Measurements from ENCODE around the gene ZNF410. TPM values are rescaled to one million over a fixed set of nuclear protein-coding genes. Genes with fewer than 3 reads are reported as not detected.

Gene ZNF410
- total RNA-seq, 1 donor from 2014 or later, result 70.1 TPM

DNA sequence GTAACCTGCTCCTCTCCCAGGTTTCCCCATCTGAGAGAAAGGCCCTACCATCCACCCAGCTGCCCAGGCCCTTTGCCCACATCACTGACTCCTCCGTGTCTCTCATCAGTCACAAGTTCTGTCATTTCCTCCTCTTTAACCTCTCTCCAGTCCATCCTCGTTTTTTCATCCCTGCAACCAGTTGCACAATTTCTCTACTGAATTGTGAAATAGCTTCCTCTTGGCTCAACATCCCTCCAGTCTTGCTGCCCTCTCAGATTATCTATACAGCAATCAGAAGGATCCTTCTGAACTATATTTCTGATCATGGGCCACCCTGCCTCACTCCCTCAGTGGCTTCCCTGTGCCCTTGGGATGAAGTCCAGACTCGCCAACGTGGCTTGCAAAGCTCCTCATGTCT lies 56.4 kb downstream of the ZNF410 start:
- intact Hi-C loops (cut with micrococcal nuclease), result no loop called here
- no peaks in the 10 kb centered on the region for H3K27me3 Mint-ChIP-seq (ENCODE audit: insufficient read depth)
- no peaks in the 10 kb centered on the region for H3K9me3 Mint-ChIP-seq
- H3K36me3 Mint-ChIP-seq (ENCODE audit: low read depth), result no peaks in the 10 kb centered on the region
- no peak overlapping the region for H3K27ac Mint-ChIP-seq
- no peak overlapping the region for H3K4me3 Mint-ChIP-seq
- H3K4me1 Mint-ChIP-seq (ENCODE audit: low read depth), result peaks cover 5% of the 10 kb centered on the region
- no peak for DNase-seq (ENCODE audit: low spot score)

DNA sequence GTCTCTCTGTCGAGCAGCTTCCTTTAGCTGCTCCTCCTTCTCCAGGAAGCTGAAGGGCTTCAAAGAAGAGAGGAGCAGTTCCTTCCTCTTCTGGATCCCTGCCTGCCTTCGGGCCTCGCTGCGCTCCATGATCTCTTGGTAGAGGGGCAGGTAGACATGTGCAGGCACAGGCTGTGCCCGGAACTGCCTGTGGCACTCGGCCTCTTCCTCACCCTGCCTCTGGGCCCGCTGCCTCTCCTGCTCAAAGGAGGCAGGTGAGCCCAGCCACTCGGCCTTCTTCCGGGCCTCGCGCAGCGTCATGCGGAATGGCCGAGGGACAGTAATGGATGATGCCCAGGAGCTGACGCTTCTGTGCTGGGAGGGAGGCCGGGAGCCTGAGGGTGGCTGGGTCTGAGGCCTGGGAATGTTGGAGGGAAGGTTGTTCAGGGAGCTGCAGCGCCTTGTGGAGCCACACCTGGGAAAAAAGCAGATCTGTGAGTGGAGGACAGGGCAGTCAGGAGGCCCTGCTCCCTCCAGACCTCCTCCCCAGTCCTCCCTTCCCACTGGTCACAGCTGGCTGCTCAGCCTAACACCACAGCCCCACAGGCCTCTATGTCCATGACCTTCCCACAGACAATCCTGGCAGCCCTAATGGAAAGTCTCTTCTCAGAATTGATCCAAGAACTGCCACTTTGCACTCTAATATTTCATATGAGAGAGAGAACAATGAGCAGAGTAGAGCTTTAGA lies 57.9 kb downstream of the ZNF410 start:
- no peaks in the 10 kb centered on the region for H3K9me3 Mint-ChIP-seq
- no peak for DNase-seq (ENCODE audit: low spot score)
- peaks cover 5% of the 10 kb centered on the region for H3K4me1 Mint-ChIP-seq (ENCODE audit: low read depth)
- H3K27me3 Mint-ChIP-seq (ENCODE audit: insufficient read depth), result no peaks in the 10 kb centered on the region
- no peak overlapping the region for H3K27ac Mint-ChIP-seq
- no peaks in the 10 kb centered on the region for H3K36me3 Mint-ChIP-seq (ENCODE audit: low read depth)
- intact Hi-C loops (cut with micrococcal nuclease), result no loop called here
- H3K4me3 Mint-ChIP-seq, result no peak overlapping the region

DNA sequence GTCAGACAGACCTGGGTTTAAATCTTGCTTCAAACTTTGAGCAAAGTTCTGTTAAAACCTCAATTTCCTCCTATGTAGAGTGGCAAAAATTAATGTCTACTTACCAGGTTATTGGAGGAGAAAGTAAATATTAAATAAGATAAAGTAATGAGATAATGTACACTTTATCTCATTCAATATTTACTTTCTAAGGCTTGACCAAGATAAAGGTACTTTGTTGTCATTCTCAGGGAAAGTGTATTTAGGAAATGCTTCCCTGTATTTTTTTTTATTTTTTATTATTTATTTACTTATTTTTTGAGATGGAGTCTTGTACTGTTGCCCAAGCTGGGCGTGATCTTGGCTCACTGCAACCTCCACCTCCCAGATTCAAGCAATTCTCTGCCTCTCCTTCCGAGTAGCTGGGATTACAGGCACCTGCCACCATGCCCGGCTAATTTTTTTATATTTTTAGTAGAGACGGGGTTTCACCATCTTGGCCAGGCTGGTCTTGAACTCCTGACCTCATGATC lies 58.6 kb downstream of the ZNF410 start:
- intact Hi-C loops (cut with micrococcal nuclease), result no loop called here
- Mint-ChIP-seq H3K9me3 (no peaks in the 10 kb centered on the region), H3K4me3 (no peak overlapping the region), H3K27me3 (ENCODE audit: insufficient read depth) (no peaks in the 10 kb centered on the region), H3K4me1 (ENCODE audit: low read depth) (peaks cover 11% of the 10 kb centered on the region), H3K36me3 (ENCODE audit: low read depth) (no peaks in the 10 kb centered on the region), H3K27ac (no peak overlapping the region)
- DNase-seq (ENCODE audit: low spot score), result no peak

- Mint-ChIP-seq H3K27ac (peak within 1 kb of the TSS; percentile 88), H3K36me3 (ENCODE audit: low read depth) (peaks cover 8% of the 10 kb centered on the region), H3K9me3 (no peaks in the 10 kb centered on the region)
Measured at GRCh38 chr14:73949752-73950734, 63.4 kb downstream of the ZNF410 start, which contains the start of the genes COQ6 and FAM161B. Gene COQ6, plus strand, starts transcription at chr14:73950302. Its CDS starts 31 bp downstream, at chr14:73950333. Gene FAM161B, minus strand, starts transcription at chr14:73950094. Its CDS starts 68 bp downstream, at chr14:73950026.

DNA sequence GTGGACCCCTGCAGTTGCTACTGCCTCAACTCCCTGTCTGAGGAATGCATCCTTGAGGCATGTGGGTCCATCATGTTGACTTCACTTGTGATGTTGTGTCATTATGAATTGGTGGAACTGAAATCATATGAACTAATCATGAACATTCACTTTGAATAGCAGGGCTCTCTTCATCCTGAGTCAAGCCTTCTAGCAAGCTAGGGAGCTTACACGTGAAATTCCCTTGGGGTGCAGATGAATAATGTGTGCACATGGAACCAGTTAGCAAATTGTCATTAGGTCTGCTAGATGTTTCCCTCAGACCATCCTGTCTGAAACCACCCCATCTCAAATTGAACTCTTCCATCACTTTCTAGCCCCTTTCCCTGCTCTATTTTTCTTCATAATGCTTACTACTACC lies 67.1 kb downstream of the ZNF410 start:
- Mint-ChIP-seq H3K4me1 (ENCODE audit: low read depth) (peaks cover 15% of the 10 kb centered on the region), H3K27me3 (ENCODE audit: insufficient read depth) (no peaks in the 10 kb centered on the region), H3K9me3 (no peaks in the 10 kb centered on the region), H3K27ac (no peak overlapping the region), H3K36me3 (ENCODE audit: low read depth) (peaks cover 16% of the 10 kb centered on the region), H3K4me3 (no peak overlapping the region)
- intact Hi-C loops (cut with micrococcal nuclease), result loop anchor here (10.0 kb wide), 1 partner anchor 209 kb away; no protein-coding TSS in a partner anchor
- DNase-seq (ENCODE audit: low spot score), result no peak

More at GRCh38 chr14:73949752-73950734, 63.4 kb downstream of the ZNF410 start, which contains the start of the genes COQ6 and FAM161B:
- H3K27me3 Mint-ChIP-seq (ENCODE audit: insufficient read depth), result no peaks in the 10 kb centered on the region
- DNase-seq (ENCODE audit: low spot score), result peak; percentile 93
- peak within 1 kb of the TSS; percentile 99 for H3K4me3 Mint-ChIP-seq
- H3K4me1 Mint-ChIP-seq (ENCODE audit: low read depth), result peaks cover 21% of the 10 kb centered on the region
- intact Hi-C loops (cut with micrococcal nuclease), result loop anchor here (1.0 to 10.0 kb wide), 7 partner anchors 64 to 814 kb away; partner anchors contain the start of genes ALDH6A1, BBOF1, ENTPD5 and LIN52

DNA sequence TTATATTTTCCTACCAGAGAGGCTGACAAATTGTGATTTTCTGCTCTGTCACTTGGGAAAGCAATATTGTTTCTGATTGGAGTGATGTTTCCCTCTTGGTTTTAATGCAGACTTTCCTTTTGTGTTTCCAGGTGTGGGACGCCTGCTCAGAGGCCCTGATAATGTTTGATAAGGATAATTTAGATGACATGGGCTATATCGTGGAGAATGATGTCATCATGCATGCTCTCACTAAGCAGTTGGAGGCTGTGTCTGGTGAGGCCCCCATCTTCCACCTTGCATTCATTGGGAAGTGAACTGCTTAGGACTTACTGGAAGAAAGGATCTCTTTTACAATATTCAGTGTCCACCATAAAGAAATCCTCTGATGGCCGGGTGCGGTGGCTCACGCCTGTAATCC lies 69.0 kb downstream of the ZNF410 start:
- no peak overlapping the region for H3K4me3 Mint-ChIP-seq
- no peak for DNase-seq (ENCODE audit: low spot score)
- H3K4me1 Mint-ChIP-seq (ENCODE audit: low read depth), result peaks cover 8% of the 10 kb centered on the region
- H3K27me3 Mint-ChIP-seq (ENCODE audit: insufficient read depth), result no peaks in the 10 kb centered on the region
- H3K9me3 Mint-ChIP-seq, result no peaks in the 10 kb centered on the region
- H3K36me3 Mint-ChIP-seq (ENCODE audit: low read depth), result peaks cover 20% of the 10 kb centered on the region
- intact Hi-C loops (cut with micrococcal nuclease), result loop anchor here (10.0 kb wide), 1 partner anchor 211 kb away; no protein-coding TSS in a partner anchor
- H3K27ac Mint-ChIP-seq, result no peak overlapping the region

DNA sequence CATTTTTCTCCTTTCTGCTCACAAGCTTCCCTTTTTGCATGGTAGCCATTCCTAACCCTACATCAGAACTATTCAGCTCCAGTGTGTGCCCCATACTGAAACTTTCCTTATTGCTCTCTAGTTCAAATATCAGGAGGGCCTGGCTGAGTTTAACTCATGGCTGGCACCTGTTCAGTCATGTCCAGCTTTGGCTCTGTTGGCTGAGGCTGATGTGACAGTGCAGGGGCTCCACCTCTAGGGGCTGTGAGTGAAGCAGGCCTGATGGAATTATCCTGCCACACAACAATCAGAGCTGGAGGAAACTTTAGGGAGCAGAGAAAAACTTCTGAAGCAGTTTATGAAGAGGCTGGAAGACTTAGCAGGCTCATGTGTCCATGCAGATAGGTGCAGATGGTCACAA lies 71.9 kb downstream of the ZNF410 start:
- H3K4me3 Mint-ChIP-seq, result no peak overlapping the region
- H3K27me3 Mint-ChIP-seq (ENCODE audit: insufficient read depth), result no peaks in the 10 kb centered on the region
- no peak overlapping the region for H3K27ac Mint-ChIP-seq
- H3K9me3 Mint-ChIP-seq, result no peaks in the 10 kb centered on the region
- H3K4me1 Mint-ChIP-seq (ENCODE audit: low read depth), result no peaks in the 10 kb centered on the region
- peaks cover 27% of the 10 kb centered on the region for H3K36me3 Mint-ChIP-seq (ENCODE audit: low read depth)
- intact Hi-C loops (cut with micrococcal nuclease), result loop anchor here (10.0 kb wide), 1 partner anchor 214 kb away; no protein-coding TSS in a partner anchor
- no peak for DNase-seq (ENCODE audit: low spot score)

DNA sequence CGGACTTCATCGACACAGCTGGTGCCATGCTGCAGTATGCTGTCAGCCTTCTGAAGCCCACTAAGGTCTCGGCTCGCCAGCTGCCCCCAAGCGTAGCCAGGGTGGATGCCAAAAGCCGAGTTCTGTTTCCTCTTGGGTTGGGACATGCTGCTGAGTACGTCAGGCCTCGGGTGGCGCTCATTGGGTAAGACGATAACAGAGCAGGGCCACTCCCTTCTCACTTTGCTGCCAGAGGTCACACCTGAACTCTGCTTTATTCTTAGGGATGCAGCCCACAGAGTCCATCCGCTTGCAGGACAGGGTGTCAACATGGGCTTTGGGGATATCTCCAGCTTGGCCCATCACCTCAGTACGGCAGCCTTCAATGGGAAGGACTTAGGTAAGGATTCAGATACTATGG lies 74.5 kb downstream of the ZNF410 start:
- Mint-ChIP-seq H3K27me3 (ENCODE audit: insufficient read depth) (no peaks in the 10 kb centered on the region), H3K4me1 (ENCODE audit: low read depth) (no peaks in the 10 kb centered on the region), H3K4me3 (no peak overlapping the region), H3K36me3 (ENCODE audit: low read depth) (peaks cover 19% of the 10 kb centered on the region), H3K9me3 (no peaks in the 10 kb centered on the region), H3K27ac (no peak overlapping the region)
- intact Hi-C loops (cut with micrococcal nuclease), result no loop called here
- no peak for DNase-seq (ENCODE audit: low spot score)

- H3K36me3 Mint-ChIP-seq (ENCODE audit: low read depth), result peaks cover 17% of the 10 kb centered on the region
- intact Hi-C loops (cut with micrococcal nuclease), result no loop called here
- no peak for DNase-seq (ENCODE audit: low spot score)
- no peaks in the 10 kb centered on the region for H3K27me3 Mint-ChIP-seq (ENCODE audit: insufficient read depth)
- H3K9me3 Mint-ChIP-seq, result no peaks in the 10 kb centered on the region
- H3K4me1 Mint-ChIP-seq (ENCODE audit: low read depth), result no peaks in the 10 kb centered on the region
- H3K4me3 Mint-ChIP-seq, result no peak overlapping the region
- H3K27ac Mint-ChIP-seq, result no peak overlapping the region
Measured at GRCh38 chr14:73965216-73965615, 78.6 kb downstream of the ZNF410 start.

- H3K4me1 Mint-ChIP-seq (ENCODE audit: low read depth), result no peaks in the 10 kb centered on the region
- no peak for DNase-seq (ENCODE audit: low spot score)
- H3K36me3 Mint-ChIP-seq (ENCODE audit: low read depth), result peaks cover 5% of the 10 kb centered on the region
- intact Hi-C loops (cut with micrococcal nuclease), result no loop called here
- no peak overlapping the region for H3K4me3 Mint-ChIP-seq
- no peaks in the 10 kb centered on the region for H3K9me3 Mint-ChIP-seq
- no peak overlapping the region for H3K27ac Mint-ChIP-seq
- no peaks in the 10 kb centered on the region for H3K27me3 Mint-ChIP-seq (ENCODE audit: insufficient read depth)
Measured at GRCh38 chr14:73968885-73969284, 82.2 kb downstream of the ZNF410 start.

GRCh38 chr14:73973497-73973896 lies 86.8 kb downstream of the ZNF410 start:
- no peak overlapping the region for H3K4me3 Mint-ChIP-seq
- intact Hi-C loops (cut with micrococcal nuclease), result no loop called here
- H3K9me3 Mint-ChIP-seq, result no peaks in the 10 kb centered on the region

DNA sequence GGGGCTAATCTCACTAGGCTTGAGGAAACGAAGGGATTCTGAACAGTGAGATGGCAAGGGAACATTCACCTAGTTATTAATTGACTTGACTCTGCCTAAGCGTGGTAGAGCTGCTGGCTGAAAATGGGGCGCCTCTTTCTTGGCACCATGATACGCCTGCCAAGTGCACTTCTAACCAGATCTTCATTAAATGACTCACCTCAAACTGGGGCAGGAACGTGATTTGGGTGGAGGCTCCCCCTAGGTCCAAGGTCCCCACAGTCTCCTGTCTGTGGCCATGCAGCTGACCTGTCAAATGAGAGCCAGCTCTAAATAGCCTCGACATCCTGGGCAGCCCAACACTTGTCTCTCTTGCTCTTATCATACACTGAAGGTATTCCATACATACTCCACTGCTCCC lies 89.5 kb downstream of the ZNF410 start:
- Mint-ChIP-seq H3K36me3 (ENCODE audit: low read depth) (peaks cover 9% of the 10 kb centered on the region), H3K9me3 (no peaks in the 10 kb centered on the region), H3K4me1 (ENCODE audit: low read depth) (no peaks in the 10 kb centered on the region), H3K4me3 (no peak overlapping the region), H3K27me3 (ENCODE audit: insufficient read depth) (no peaks in the 10 kb centered on the region), H3K27ac (no peak overlapping the region)
- no peak for DNase-seq (ENCODE audit: low spot score)
- intact Hi-C loops (cut with micrococcal nuclease), result no loop called here

More at GRCh38 chr14:73973497-73973896, 86.8 kb downstream of the ZNF410 start:
- Mint-ChIP-seq H3K27me3 (ENCODE audit: insufficient read depth) (no peaks in the 10 kb centered on the region), H3K27ac (no peak overlapping the region), H3K36me3 (ENCODE audit: low read depth) (peaks cover 9% of the 10 kb centered on the region), H3K4me1 (ENCODE audit: low read depth) (no peaks in the 10 kb centered on the region)
- no peak for DNase-seq (ENCODE audit: low spot score)
